ENCODE results near the gene FAM170B. TPM values are rescaled to one million over a fixed set of nuclear protein-coding genes. Genes with fewer than 3 reads are reported as not detected.

The FAM170B gene
- total RNA-seq, 4 donors from 2014 or later, result not detected

- ATAC-seq (no peak), DNase-seq (no peak)
- Histone ChIP-seq H3K4me1 (no peaks in the 10 kb centered on the region), H3K9me3 (no peaks in the 10 kb centered on the region), H3K4me3 (no peak overlapping the region), H3K27me3 (no peaks in the 10 kb centered on the region), H3K27ac (no peak overlapping the region), H3K36me3 (no peaks in the 10 kb centered on the region)
- in situ Hi-C loops (cut with MboI; ENCODE audit: low sequenced_read_pairs in 4 of 4), result loop anchor here in 2 of 4 donors (10.0 to 25.0 kb wide), 2 partner anchors 178 to 490 kb away; no protein-coding TSS in a partner anchor
- TF ChIP-seq POLR2A (IDR thresholded peaks at IDR 0.05), result no peak
- no peak for TF ChIP-seq CTCF (IDR thresholded peaks at IDR 0.05 in 4 of 5, conservative IDR thresholded peaks at IDR 0.05 in 1 of 5)
- intact Hi-C loops (cut with DNase I; ENCODE audit: low total_unique reads), result no loop called here
Observed at GRCh38 chr10:49152663-49153062, 18.8 kb upstream of the FAM170B start.

DNA sequence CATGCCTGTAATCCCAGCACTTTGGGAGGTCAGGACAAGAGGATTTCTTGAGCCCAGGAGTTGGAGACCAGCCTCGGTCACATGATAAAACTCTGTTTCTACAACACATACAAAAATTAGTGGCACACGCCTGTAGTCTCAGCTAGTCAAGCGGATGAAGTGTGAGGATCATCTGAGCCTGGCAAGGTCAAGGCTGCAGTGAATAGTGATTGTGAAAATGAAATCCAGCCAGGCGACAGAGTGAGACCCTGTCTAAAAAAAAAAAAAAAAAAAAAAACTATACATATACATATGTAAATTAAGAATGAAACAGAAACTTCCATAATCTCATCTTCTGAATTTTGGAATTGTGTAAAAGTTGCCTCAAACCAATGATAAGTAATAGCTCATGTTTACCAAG is 18.2 kb upstream of the FAM170B start:
- H3K36me3 ChIP-seq, result no peaks in the 10 kb centered on the region
- DNase-seq (no peak), ATAC-seq (no peak)
- H3K4me3 ChIP-seq, result no peak overlapping the region
- TF ChIP-seq POLR2A (IDR thresholded peaks at IDR 0.05), result no peak
- no peak for TF ChIP-seq CTCF (IDR thresholded peaks at IDR 0.05 in 4 of 5, conservative IDR thresholded peaks at IDR 0.05 in 1 of 5)
- intact Hi-C loops (cut with DNase I; ENCODE audit: low total_unique reads) (no loop called here), in situ Hi-C loops (cut with MboI; ENCODE audit: low sequenced_read_pairs in 4 of 4) (loop anchor here in 2 of 4 donors (10.0 to 25.0 kb wide), 2 partner anchors 177 to 490 kb away; no protein-coding TSS in a partner anchor)
- no peaks in the 10 kb centered on the region for H3K27me3 ChIP-seq
- no peak overlapping the region for H3K27ac ChIP-seq
- no peaks in the 10 kb centered on the region for H3K9me3 ChIP-seq
- no peaks in the 10 kb centered on the region for H3K4me1 ChIP-seq

GRCh38 chr10:49151481-49151880 is 17.7 kb upstream of the FAM170B start:
- Histone ChIP-seq H3K36me3 (no peaks in the 10 kb centered on the region), H3K4me3 (no peak overlapping the region), H3K9me3 (no peaks in the 10 kb centered on the region), H3K27me3 (no peaks in the 10 kb centered on the region), H3K27ac (no peak overlapping the region), H3K4me1 (no peaks in the 10 kb centered on the region)
- intact Hi-C loops (cut with DNase I; ENCODE audit: low total_unique reads), result no loop called here
- in situ Hi-C loops (cut with MboI; ENCODE audit: low sequenced_read_pairs in 4 of 4), result loop anchor here in 2 of 4 donors (10.0 to 25.0 kb wide), 2 partner anchors 177 to 489 kb away; no protein-coding TSS in a partner anchor
- DNase-seq (no peak), ATAC-seq (no peak)
- TF ChIP-seq POLR2A (IDR thresholded peaks at IDR 0.05), result no peak

GRCh38 chr10:49151025-49151445 is 17.2 kb upstream of the FAM170B start:
- in situ Hi-C loops (cut with MboI; ENCODE audit: low sequenced_read_pairs in 4 of 4), result loop anchor here in 2 of 4 donors (10.0 to 25.0 kb wide), 2 partner anchors 176 to 489 kb away; no protein-coding TSS in a partner anchor
- no peaks in the 10 kb centered on the region for H3K27me3 ChIP-seq
- H3K4me1 ChIP-seq, result no peaks in the 10 kb centered on the region
- H3K36me3 ChIP-seq, result no peaks in the 10 kb centered on the region
- intact Hi-C loops (cut with DNase I; ENCODE audit: low total_unique reads), result no loop called here
- no peak for TF ChIP-seq POLR2A (IDR thresholded peaks at IDR 0.05)
- no peak for TF ChIP-seq CTCF (IDR thresholded peaks at IDR 0.05 in 4 of 5, conservative IDR thresholded peaks at IDR 0.05 in 1 of 5)
- H3K27ac ChIP-seq, result no peak overlapping the region
- DNase-seq (no peak), ATAC-seq (no peak)
- H3K4me3 ChIP-seq, result no peak overlapping the region
- no peaks in the 10 kb centered on the region for H3K9me3 ChIP-seq

DNA sequence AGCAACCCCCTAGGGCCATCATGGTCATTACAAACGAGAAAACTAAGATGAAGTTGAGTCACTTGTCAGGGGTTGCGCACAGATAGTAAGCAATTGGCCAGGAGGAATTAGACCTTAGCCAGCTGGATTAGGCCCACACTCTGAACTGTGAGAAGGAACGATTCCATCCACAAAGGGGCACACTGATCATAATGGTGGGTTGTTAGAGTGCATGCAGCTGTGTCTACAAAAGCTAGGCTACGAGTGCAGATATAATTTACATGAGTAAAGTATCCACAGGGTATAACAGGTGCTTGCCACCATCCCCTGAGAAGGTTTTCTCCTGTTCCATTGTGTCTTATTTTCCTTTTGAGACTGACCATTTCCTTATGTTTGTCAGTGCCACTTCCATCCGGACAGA is 16.6 kb upstream of the FAM170B start:
- H3K27me3 ChIP-seq, result no peaks in the 10 kb centered on the region
- H3K4me3 ChIP-seq, result no peak overlapping the region
- TF ChIP-seq POLR2A (IDR thresholded peaks at IDR 0.05) (no peak), CTCF (IDR thresholded peaks at IDR 0.05 in 4 of 5, conservative IDR thresholded peaks at IDR 0.05 in 1 of 5) (no peak)
- in situ Hi-C loops (cut with MboI; ENCODE audit: low sequenced_read_pairs in 4 of 4), result loop anchor here in 2 of 4 donors (10.0 to 25.0 kb wide), 2 partner anchors 176 to 488 kb away; no protein-coding TSS in a partner anchor
- no peak overlapping the region for H3K27ac ChIP-seq
- ATAC-seq, result no peak
- intact Hi-C loops (cut with DNase I; ENCODE audit: low total_unique reads), result no loop called here
- H3K36me3 ChIP-seq, result no peaks in the 10 kb centered on the region
- H3K4me1 ChIP-seq, result no peaks in the 10 kb centered on the region
- no peak for DNase-seq
- H3K9me3 ChIP-seq, result no peaks in the 10 kb centered on the region

Data from gastrocnemius medialis (tissue), 4 donors.